GM12878 (cell line): ENCODE results near the gene HIVEP2.

Source experiments
- BACH1 ChIP-seq: fragments of 450-650 bp; IDR thresholded peaks from 2 replicates; pipeline ENCODE4 v1.6.1; 2017; ENCODE audit warnings: mild to moderate bottlenecking, borderline replicate concordance
- FOS ChIP-seq: IDR thresholded peaks from 3 replicates; pipeline ENCODE4 v1.6.1; 2011; ENCODE audit warnings: borderline replicate concordance; ENCODE audit not compliant: insufficient read length; ENCODE audit errors: extremely low read depth
- NFYA ChIP-seq: IDR thresholded peaks from 2 replicates; pipeline ENCODE4 v1.6.1; 2011; ENCODE audit warnings: low read depth, mild to moderate bottlenecking, low read length, improper control_type of control experiment, borderline replicate concordance
- NR2C1 ChIP-seq: fragments of 450-650 bp; IDR thresholded peaks from 2 replicates; pipeline ENCODE4 v1.6.1; 2017; ENCODE audit warnings: antibody characterized with exemption, mild to moderate bottlenecking, moderate library complexity
- POLR2A ChIP-seq: IDR thresholded peaks from 2 replicates; pipeline ENCODE4 v1.6.1; 2011; ENCODE audit warnings: low read depth, mild to moderate bottlenecking, low read length
- POLR2AphosphoS5 ChIP-seq: IDR thresholded peaks from 2 replicates; pipeline ENCODE4 v1.6.1; 2011; ENCODE audit warnings: mild to moderate bottlenecking, low read length, inconsistent platforms
- SPI1 ChIP-seq: IDR thresholded peaks from 2 replicates; pipeline ENCODE4 v1.6.1; 2011; ENCODE audit warnings: low read depth, mild to moderate bottlenecking, low read length, moderate library complexity, borderline replicate concordance; ENCODE audit not compliant: insufficient read depth
- TAF1 ChIP-seq: IDR thresholded peaks from 2 replicates; pipeline ENCODE4 v1.6.1; 2011; ENCODE audit warnings: mild to moderate bottlenecking, low read depth, low read length, borderline replicate concordance
- TF ChIP-seq, protein P1 (sequence below), 3 experiments: IDR thresholded peaks in 2 of 3; conservative IDR thresholded peaks in 1 of 3; 2 replicates each; pipeline ENCODE4 v1.5.1; 2011; ENCODE audit warnings: low read depth in 3 of 3, low read length in 3 of 3, mild to moderate bottlenecking in 3 of 3, control low read depth in 2 of 3, moderate library complexity in 2 of 3, inconsistent platforms in 1 of 3, mixed read lengths in 1 of 3; ENCODE audit not compliant: control insufficient read depth in 2 of 3, insufficient read depth in 1 of 3; ENCODE audit errors: extremely low read depth in 1 of 3
- TF ChIP-seq, protein P2 (sequence below): fragments of 450-650 bp; IDR thresholded peaks from 2 replicates; pipeline ENCODE4 v1.6.1; 2018; ENCODE audit warnings: borderline replicate concordance, mild to moderate bottlenecking; ENCODE audit not compliant: partially characterized antibody
- TF ChIP-seq, protein P3 (sequence below): fragments of 450-650 bp; formaldehyde crosslinking; IDR thresholded peaks from 2 replicates; pipeline ENCODE4 v1.5.0; 2022; ENCODE audit warnings: mild to moderate bottlenecking, missing genetic modification characterization

DNA sequence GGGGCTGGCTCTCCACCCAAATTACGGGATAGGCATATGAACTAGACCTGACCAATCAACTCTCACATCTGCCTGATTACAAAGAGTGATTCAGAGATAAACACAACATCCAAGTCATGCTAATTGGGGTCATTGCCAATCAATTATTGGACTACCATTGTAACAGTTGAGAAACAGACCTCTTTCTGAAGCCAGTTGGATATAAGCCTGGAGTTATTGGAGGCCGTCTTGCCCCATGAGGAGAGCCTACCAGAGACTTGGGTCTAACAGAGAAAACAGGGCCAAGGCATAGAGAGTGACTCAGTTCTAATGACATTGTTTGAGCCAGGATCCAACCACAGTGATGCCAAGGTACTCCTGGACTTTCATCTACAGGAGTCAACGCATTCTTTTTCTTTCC is 39.4 kb upstream of the HIVEP2 start:
- TF ChIP-seq POLR2A (no peak), NFYA (no peak), NR2C1 (no peak), FOS (no peak), BACH1 (no peak), POLR2AphosphoS5 (no peak), TAF1 (no peak), SPI1 (no peak)
- TF ChIP-seq, protein P1, sequence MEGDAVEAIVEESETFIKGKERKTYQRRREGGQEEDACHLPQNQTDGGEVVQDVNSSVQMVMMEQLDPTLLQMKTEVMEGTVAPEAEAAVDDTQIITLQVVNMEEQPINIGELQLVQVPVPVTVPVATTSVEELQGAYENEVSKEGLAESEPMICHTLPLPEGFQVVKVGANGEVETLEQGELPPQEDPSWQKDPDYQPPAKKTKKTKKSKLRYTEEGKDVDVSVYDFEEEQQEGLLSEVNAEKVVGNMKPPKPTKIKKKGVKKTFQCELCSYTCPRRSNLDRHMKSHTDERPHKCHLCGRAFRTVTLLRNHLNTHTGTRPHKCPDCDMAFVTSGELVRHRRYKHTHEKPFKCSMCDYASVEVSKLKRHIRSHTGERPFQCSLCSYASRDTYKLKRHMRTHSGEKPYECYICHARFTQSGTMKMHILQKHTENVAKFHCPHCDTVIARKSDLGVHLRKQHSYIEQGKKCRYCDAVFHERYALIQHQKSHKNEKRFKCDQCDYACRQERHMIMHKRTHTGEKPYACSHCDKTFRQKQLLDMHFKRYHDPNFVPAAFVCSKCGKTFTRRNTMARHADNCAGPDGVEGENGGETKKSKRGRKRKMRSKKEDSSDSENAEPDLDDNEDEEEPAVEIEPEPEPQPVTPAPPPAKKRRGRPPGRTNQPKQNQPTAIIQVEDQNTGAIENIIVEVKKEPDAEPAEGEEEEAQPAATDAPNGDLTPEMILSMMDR (IDR thresholded peaks at IDR 0.05 in 2 of 3, conservative IDR thresholded peaks at IDR 0.05 in 1 of 3; ENCODE audit: control insufficient read depth in 2 of 3, extremely low read depth in 1 of 3, insufficient read depth in 1 of 3, low read depth in 3 of 3, low read length in 3 of 3), result no peak
- TF ChIP-seq, protein P2, sequence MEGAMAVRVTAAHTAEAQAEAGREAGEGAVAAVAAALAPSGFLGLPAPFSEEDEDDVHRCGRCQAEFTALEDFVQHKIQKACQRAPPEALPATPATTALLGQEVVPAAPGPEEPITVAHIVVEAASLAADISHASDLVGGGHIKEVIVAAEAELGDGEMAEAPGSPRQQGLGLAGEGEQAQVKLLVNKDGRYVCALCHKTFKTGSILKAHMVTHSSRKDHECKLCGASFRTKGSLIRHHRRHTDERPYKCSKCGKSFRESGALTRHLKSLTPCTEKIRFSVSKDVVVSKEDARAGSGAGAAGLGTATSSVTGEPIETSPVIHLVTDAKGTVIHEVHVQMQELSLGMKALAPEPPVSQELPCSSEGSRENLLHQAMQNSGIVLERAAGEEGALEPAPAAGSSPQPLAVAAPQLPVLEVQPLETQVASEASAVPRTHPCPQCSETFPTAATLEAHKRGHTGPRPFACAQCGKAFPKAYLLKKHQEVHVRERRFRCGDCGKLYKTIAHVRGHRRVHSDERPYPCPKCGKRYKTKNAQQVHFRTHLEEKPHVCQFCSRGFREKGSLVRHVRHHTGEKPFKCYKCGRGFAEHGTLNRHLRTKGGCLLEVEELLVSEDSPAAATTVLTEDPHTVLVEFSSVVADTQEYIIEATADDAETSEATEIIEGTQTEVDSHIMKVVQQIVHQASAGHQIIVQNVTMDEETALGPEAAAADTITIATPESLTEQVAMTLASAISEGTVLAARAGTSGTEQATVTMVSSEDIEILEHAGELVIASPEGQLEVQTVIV, result no peak
- TF ChIP-seq, protein P3, sequence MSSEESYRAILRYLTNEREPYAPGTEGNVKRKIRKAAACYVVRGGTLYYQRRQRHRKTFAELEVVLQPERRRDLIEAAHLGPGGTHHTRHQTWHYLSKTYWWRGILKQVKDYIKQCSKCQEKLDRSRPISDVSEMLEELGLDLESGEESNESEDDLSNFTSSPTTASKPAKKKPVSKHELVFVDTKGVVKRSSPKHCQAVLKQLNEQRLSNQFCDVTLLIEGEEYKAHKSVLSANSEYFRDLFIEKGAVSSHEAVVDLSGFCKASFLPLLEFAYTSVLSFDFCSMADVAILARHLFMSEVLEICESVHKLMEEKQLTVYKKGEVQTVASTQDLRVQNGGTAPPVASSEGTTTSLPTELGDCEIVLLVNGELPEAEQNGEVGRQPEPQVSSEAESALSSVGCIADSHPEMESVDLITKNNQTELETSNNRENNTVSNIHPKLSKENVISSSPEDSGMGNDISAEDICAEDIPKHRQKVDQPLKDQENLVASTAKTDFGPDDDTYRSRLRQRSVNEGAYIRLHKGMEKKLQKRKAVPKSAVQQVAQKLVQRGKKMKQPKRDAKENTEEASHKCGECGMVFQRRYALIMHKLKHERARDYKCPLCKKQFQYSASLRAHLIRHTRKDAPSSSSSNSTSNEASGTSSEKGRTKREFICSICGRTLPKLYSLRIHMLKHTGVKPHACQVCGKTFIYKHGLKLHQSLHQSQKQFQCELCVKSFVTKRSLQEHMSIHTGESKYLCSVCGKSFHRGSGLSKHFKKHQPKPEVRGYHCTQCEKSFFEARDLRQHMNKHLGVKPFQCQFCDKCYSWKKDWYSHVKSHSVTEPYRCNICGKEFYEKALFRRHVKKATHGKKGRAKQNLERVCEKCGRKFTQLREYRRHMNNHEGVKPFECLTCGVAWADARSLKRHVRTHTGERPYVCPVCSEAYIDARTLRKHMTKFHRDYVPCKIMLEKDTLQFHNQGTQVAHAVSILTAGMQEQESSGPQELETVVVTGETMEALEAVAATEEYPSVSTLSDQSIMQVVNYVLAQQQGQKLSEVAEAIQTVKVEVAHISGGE, result no peak
